ENCODE results near the gene MROH8.
A peak's percentile ranks its signal among the peaks of the same experiment; 100 is the strongest.
"Not testable (repeated sequence)": the region's sequence is repeated elsewhere in the genome, so short reads cannot be mapped to it uniquely, and the experiment has no call there.

The MROH8 gene

GRCh38 chr20:37155987-37156386, 23.4 kb downstream of the MROH8 start:
- no peak for DNase-seq (ENCODE audit: low read depth, low spot score)

GRCh38 chr20:37154684-37155298, 24.6 kb downstream of the MROH8 start:
- no peak for DNase-seq (ENCODE audit: low read depth, low spot score)

GRCh38 chr20:37152284-37152683, 27.1 kb downstream of the MROH8 start:
- no peak for DNase-seq (ENCODE audit: low read depth, low spot score)

GRCh38 chr20:37151529-37151928, 27.8 kb downstream of the MROH8 start:
- DNase-seq (ENCODE audit: low read depth, low spot score) = no peak

GRCh38 chr20:37150864-37151263, 28.5 kb downstream of the MROH8 start:
- DNase-seq (ENCODE audit: low read depth, low spot score) = not testable (repeated sequence)

GRCh38 chr20:37147250-37147649, 32.1 kb downstream of the MROH8 start:
- no peak for DNase-seq (ENCODE audit: low read depth, low spot score)

- no peak for DNase-seq (ENCODE audit: low read depth, low spot score)
Measured at GRCh38 chr20:37144856-37145404, 34.4 kb downstream of the MROH8 start.

- no peak for DNase-seq (ENCODE audit: low read depth, low spot score)
Measured at GRCh38 chr20:37142708-37143107, 36.6 kb downstream of the MROH8 start.

- DNase-seq (ENCODE audit: low read depth, low spot score) = no peak
Measured at GRCh38 chr20:37137547-37137946, 41.8 kb downstream of the MROH8 start.

GRCh38 chr20:37133952-37134351, 45.4 kb downstream of the MROH8 start:
- no peak for DNase-seq (ENCODE audit: low read depth, low spot score)

- no peak for DNase-seq (ENCODE audit: low read depth, low spot score)
Measured at GRCh38 chr20:37131486-37131885, 47.9 kb downstream of the MROH8 start.

GRCh38 chr20:37128803-37129202, 50.5 kb downstream of the MROH8 start:
- peak; percentile 12 for DNase-seq (ENCODE audit: low read depth, low spot score)

- DNase-seq (ENCODE audit: low read depth, low spot score) = not testable (repeated sequence)
Measured at GRCh38 chr20:37126290-37126689, 53.1 kb downstream of the MROH8 start.

GRCh38 chr20:37123441-37123840, 55.9 kb downstream of the MROH8 start:
- no peak for DNase-seq (ENCODE audit: low read depth, low spot score)

GRCh38 chr20:37120497-37120896, 58.9 kb downstream of the MROH8 start:
- no peak for DNase-seq (ENCODE audit: low read depth, low spot score)

- no peak for DNase-seq (ENCODE audit: low read depth, low spot score)
Measured at GRCh38 chr20:37119356-37120036, 59.9 kb downstream of the MROH8 start.

GRCh38 chr20:37114012-37114411, 65.3 kb downstream of the MROH8 start:
- no peak for DNase-seq (ENCODE audit: low read depth, low spot score)

GRCh38 chr20:37111926-37112455, 67.4 kb downstream of the MROH8 start:
- no peak for DNase-seq (ENCODE audit: low read depth, low spot score)

GRCh38 chr20:37108676-37109075, 70.7 kb downstream of the MROH8 start:
- no peak for DNase-seq (ENCODE audit: low read depth, low spot score)

GRCh38 chr20:37102571-37102970, 76.8 kb downstream of the MROH8 start:
- no peak for DNase-seq (ENCODE audit: low read depth, low spot score)

GRCh38 chr20:37096415-37097041, 82.8 kb downstream of the MROH8 start:
- peak; percentile 8 for DNase-seq (ENCODE audit: low read depth, low spot score)

- DNase-seq (ENCODE audit: low read depth, low spot score) = peak; percentile 96
Measured at GRCh38 chr20:37095599-37096414, 83.5 kb downstream of the MROH8 start, which contains the start of gene RBL1. Gene RBL1, minus strand, starts transcription at chr20:37095997. Its CDS starts 69 bp downstream, at chr20:37095928.
